HepG2 (cell line): ENCODE measurements around the gene GRIA3. TPM values are rescaled to one million over a fixed set of nuclear protein-coding genes. Genes with fewer than 3 reads are reported as not detected.

Experiments
- ATAC-seq: fragments of 200-7000 bp; cut with Tn5 transposase; 3 replicates; pipeline ENCODE4 v1.9.1; 2020; ENCODE audit warnings: mild to moderate bottlenecking, moderate library complexity
- BruUV-seq: library from RNA; stranded (reverse); fragments of 400-500 nt; replicated peaks from 2 replicates; lab custom pipeline; 2021; lab: Mats Ljungman, UMichigan
- CTCF ChIA-PET: fragments of 300-600 bp; formaldehyde crosslinking; extraction: SDS; loops from one replicate; lab custom pipeline; 2021; ENCODE audit warnings: low total read pairs, inconsistent platforms, low intra/inter-chr PET ratio; lab: Yijun Ruan, JAX
- POLR2A ChIA-PET: fragments of 350-600 bp; sonication (Branson Sonifier 250); formaldehyde crosslinking; loops from one replicate; lab custom pipeline; 2020; ENCODE audit warnings: antibody characterized with exemption, inconsistent platforms; lab: Yijun Ruan, JAX
- DNase-seq: peaks from one replicate; pipeline ENCODE4 v3.0.0-alpha.2; 2015; ENCODE audit warnings: low spot score
- FAIRE-seq: peaks from 3 replicates; lab custom pipeline; 2011; peaks lifted over from hg19 to GRCh38; lab: Jason Lieb, UNC
- H2AFZ ChIP-seq: one replicate; pipeline ENCODE4 v1.6.1; 2011; ENCODE audit warnings: low read length, inconsistent platforms
- H3K27ac ChIP-seq: fragments of 300-600 bp; 3 replicates; pipeline ENCODE4 v1.8.0; 2011; ENCODE audit warnings: mixed run types, mild to moderate bottlenecking, mixed read lengths, low read length, inconsistent platforms; ENCODE audit not compliant: insufficient read depth; ENCODE audit errors: extremely low read length
- H3K27me3 ChIP-seq, 2 experiments: fragments of 200-600 bp in 1 of 2; 2 replicates in 1 of 2; 3 replicates in 1 of 2; pipeline versions ENCODE4 v1.6.0 to v1.8.0; 2011; ENCODE audit warnings: low read length in 2 of 2, mild to moderate bottlenecking in 2 of 2, moderate library complexity in 2 of 2, inconsistent platforms in 1 of 2; ENCODE audit not compliant: insufficient read depth in 2 of 2, control insufficient read depth in 1 of 2
- H3K36me3 ChIP-seq, 2 experiments: fragments of 200-600 bp in 1 of 2; replicated peaks in 1 of 2; 2 replicates in 1 of 2; 3 replicates in 1 of 2; pipeline versions ENCODE4 v1.5.1 to v1.8.0; 2011; ENCODE audit warnings: low read length in 2 of 2, inconsistent platforms in 1 of 2; ENCODE audit not compliant: insufficient read depth in 2 of 2, control insufficient read depth in 1 of 2
- H3K4me1 ChIP-seq: 2 replicates; pipeline ENCODE4 v1.5.1; 2012; ENCODE audit warnings: low read length, inconsistent platforms; ENCODE audit not compliant: insufficient read depth
- H3K4me2 ChIP-seq: 2 replicates; pipeline ENCODE4 v1.6.0; 2011; ENCODE audit warnings: low read depth, low read length, inconsistent platforms
- H3K4me3 ChIP-seq, 3 experiments: fragments of 200-600 bp in 1 of 3; sonication (generic), shearing (Covaris generic) in 1 of 3; replicated peaks in 1 of 3; 2 replicates each; pipeline ENCODE4 v1.5.1; 2011 to 2016; ENCODE audit warnings: low read length in 3 of 3, inconsistent platforms in 2 of 3, low read depth in 2 of 3, mild to moderate bottlenecking in 2 of 3, control low read depth in 1 of 3, mixed read lengths in 1 of 3; ENCODE audit not compliant: insufficient read depth in 1 of 3
- H3K79me2 ChIP-seq: one replicate; pipeline ENCODE4 v1.6.1; 2011; ENCODE audit warnings: low read length, inconsistent platforms; ENCODE audit not compliant: insufficient read depth
- H3K9ac ChIP-seq: 2 replicates; pipeline ENCODE4 v1.6.0; 2011; ENCODE audit warnings: mild to moderate bottlenecking, low read depth, low read length, inconsistent platforms; ENCODE audit not compliant: insufficient read depth
- H3K9me3 ChIP-seq: 2 replicates; pipeline ENCODE4 v1.5.1; 2012; ENCODE audit warnings: mild to moderate bottlenecking, low read length
- H4K20me1 ChIP-seq: 2 replicates; pipeline ENCODE4 v1.6.0; 2011; ENCODE audit warnings: inconsistent platforms, mild to moderate bottlenecking, low read length, moderate library complexity; ENCODE audit not compliant: insufficient read depth
- CEBPB ChIP-seq: IDR thresholded peaks from 2 replicates; pipeline ENCODE4 v1.6.1; 2011; ENCODE audit warnings: low read depth, low read length, improper control_type of control experiment, borderline replicate concordance
- CREB1 ChIP-seq, 2 experiments: fragments of 450-650 bp in 1 of 2; IDR thresholded peaks; 2 replicates each; pipeline ENCODE4 v1.6.1; 2016 to 2017; ENCODE audit warnings: control low read depth in 1 of 2, mild to moderate bottlenecking in 1 of 2, missing compliant biosample characterization in 1 of 2, missing genetic modification characterization in 1 of 2
- FOXJ3 ChIP-seq: sonication (generic); formaldehyde crosslinking; IDR thresholded peaks from 2 replicates; pipeline ENCODE4 v1.4.0; 2020; ENCODE audit warnings: missing genetic modification reagents, mild to moderate bottlenecking, borderline replicate concordance
- HNF4A ChIP-seq: sonication (generic); formaldehyde crosslinking; IDR thresholded peaks from 2 replicates; pipeline ENCODE4 v1.4.0; 2020; ENCODE audit warnings: missing genetic modification reagents
- NR2F6 ChIP-seq, 2 experiments: IDR thresholded peaks; 2 replicates each; pipeline ENCODE4 v1.6.1; 2016; ENCODE audit warnings: antibody characterized with exemption in 1 of 2, mild to moderate bottlenecking in 1 of 2
- REXO4 ChIP-seq: sonication (generic); formaldehyde crosslinking; IDR thresholded peaks from 2 replicates; pipeline ENCODE4 v1.8.0; 2022; ENCODE audit warnings: missing genetic modification reagents, mild to moderate bottlenecking, borderline replicate concordance
- RXRB ChIP-seq: IDR thresholded peaks from 2 replicates; pipeline ENCODE4 v1.6.1; 2016; ENCODE audit warnings: borderline replicate concordance, missing genetic modification reagents, missing compliant biosample characterization
- SKI ChIP-seq: fragments of 450-650 bp; IDR thresholded peaks from one replicate; pipeline ENCODE4 v1.6.1; 2018; ENCODE audit warnings: mild to moderate bottlenecking; ENCODE audit not compliant: partially characterized antibody
- SMC3 ChIP-seq: IDR thresholded peaks from 2 replicates; pipeline ENCODE4 v1.6.1; 2011; ENCODE audit warnings: low read length, improper control_type of control experiment
- THAP11 ChIP-seq: IDR thresholded peaks from 2 replicates; pipeline ENCODE4 v1.6.1; 2016; ENCODE audit warnings: missing biosample characterization, missing genetic modification reagents
- ZBTB7B ChIP-seq: sonication (generic); formaldehyde crosslinking; IDR thresholded peaks from 2 replicates; pipeline ENCODE4 v1.4.0; 2020; ENCODE audit warnings: missing genetic modification reagents
- ZEB1 ChIP-seq: IDR thresholded peaks from 2 replicates; pipeline ENCODE4 v1.6.1; 2012; ENCODE audit warnings: mild to moderate bottlenecking, low read depth, inconsistent platforms; ENCODE audit not compliant: insufficient replicate concordance
- ZNF333 ChIP-seq: sonication (generic); formaldehyde crosslinking; IDR thresholded peaks from 2 replicates; pipeline ENCODE4 v1.4.0; 2020; ENCODE audit warnings: mild to moderate bottlenecking, missing genetic modification reagents, borderline replicate concordance
- ZNF564 ChIP-seq: sonication (generic); formaldehyde crosslinking; IDR thresholded peaks from 2 replicates; pipeline ENCODE4 v1.8.1; 2023; ENCODE audit warnings: mild to moderate bottlenecking, missing genetic modification reagents
- ZNF660 ChIP-seq: sonication (generic); formaldehyde crosslinking; IDR thresholded peaks from 2 replicates; pipeline ENCODE4 v1.5.1; 2020; ENCODE audit warnings: mild to moderate bottlenecking, low read depth, missing genetic modification reagents, borderline replicate concordance
- ZNF7 ChIP-seq: IDR thresholded peaks from 2 replicates; pipeline ENCODE4 v1.6.1; 2016; ENCODE audit warnings: missing biosample characterization, missing genetic modification reagents
- ZNF878 ChIP-seq: sonication (generic); formaldehyde crosslinking; IDR thresholded peaks from 2 replicates; pipeline ENCODE4 v1.8.1; 2023; ENCODE audit warnings: mild to moderate bottlenecking, missing genetic modification reagents, moderate library complexity
- WGBS: methylation state at CpG from one replicate; pipeline ENCODE4 v1.1.6; 2017; ENCODE audit warnings: low lambda C conversion rate; 5-methylcytosine and 5-hydroxymethylcytosine counted together
- in situ Hi-C: cut with HindIII; loops from 2 replicates; pipeline ENCODE4 v1.10.0; 2017; ENCODE audit warnings: low pct_unique_long_range_greater_than_20kb; ENCODE audit not compliant: extremely low pct_ligation_motif_present
- intact Hi-C: fragments of 100-400 bp; cut with micrococcal nuclease; formaldehyde crosslinking; loops from one replicate; pipeline ENCODE4 v1.10.0; 2022; ENCODE audit not compliant: unreplicated experiment
- polyA plus RNA-seq, 8 experiments: library from polyadenylated mRNA; depleted of rRNA in 3 of 8; stranded (reverse) in 7 of 8; unstranded in 1 of 8; fragments of >200 nt; fragmentation: Illumina TruSeq in 4 of 8; extraction: Trizol in 4 of 8; gene quantifications; 2 replicates each; pipeline versions ENCODE4 v1.2.1 to v1.2.3, GENCODE V29; 2011 to 2016; ENCODE audit warnings: low read depth in 4 of 8, missing spikeins in 1 of 8, mixed read lengths in 1 of 8; ENCODE audit not compliant: insufficient read depth in 1 of 8
- total RNA-seq, 5 experiments: library from RNA; depleted of rRNA; stranded (reverse); fragments of >200 nt; fragmentation: Illumina TruSeq; extraction: Trizol; gene quantifications; 2 replicates each; pipeline ENCODE4 v1.2.3, GENCODE V29; 2016; ENCODE audit warnings: low read depth in 1 of 5
- TF ChIP-seq, protein P1 (sequence below): sonication (generic); formaldehyde crosslinking; IDR thresholded peaks from 2 replicates; pipeline ENCODE4 v1.8.1; 2022; ENCODE audit warnings: mild to moderate bottlenecking, missing genetic modification reagents
- TF ChIP-seq, protein P2 (sequence below): sonication (generic); formaldehyde crosslinking; IDR thresholded peaks from 2 replicates; pipeline ENCODE4 v1.8.1; 2022; ENCODE audit warnings: low read depth, mild to moderate bottlenecking, missing genetic modification reagents
- TF ChIP-seq, protein P3 (sequence below): sonication (generic); formaldehyde crosslinking; IDR thresholded peaks from 2 replicates; pipeline ENCODE4 v1.5.0; 2020; ENCODE audit warnings: mild to moderate bottlenecking, missing genetic modification reagents

Gene GRIA3
- total and polyA plus RNA-seq, 2 of the 13 experiments (the other 11 are each of a cell fraction or from before 2014, with no cell fraction given) = not detected

DNA sequence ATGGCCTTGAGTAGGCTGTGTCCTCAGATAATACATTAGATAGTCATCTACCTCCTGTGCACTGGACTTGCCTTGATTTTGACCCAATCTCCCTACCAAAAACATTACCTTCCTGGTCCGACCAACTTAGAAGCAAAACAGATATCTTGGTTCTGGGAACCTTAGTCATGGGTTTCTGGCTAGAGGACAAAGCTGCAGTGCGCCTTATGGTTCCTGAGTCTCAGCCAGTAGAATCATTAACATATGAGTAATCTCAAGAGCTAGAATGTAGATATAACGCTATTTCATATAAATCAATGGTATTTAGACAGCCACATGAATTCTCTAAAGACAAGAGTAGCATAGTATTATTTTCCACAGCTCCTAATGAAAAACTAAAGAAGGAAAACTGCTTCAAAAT, 83.1 kb downstream of the GRIA3 start (continued):
- TF ChIP-seq, protein P1, sequence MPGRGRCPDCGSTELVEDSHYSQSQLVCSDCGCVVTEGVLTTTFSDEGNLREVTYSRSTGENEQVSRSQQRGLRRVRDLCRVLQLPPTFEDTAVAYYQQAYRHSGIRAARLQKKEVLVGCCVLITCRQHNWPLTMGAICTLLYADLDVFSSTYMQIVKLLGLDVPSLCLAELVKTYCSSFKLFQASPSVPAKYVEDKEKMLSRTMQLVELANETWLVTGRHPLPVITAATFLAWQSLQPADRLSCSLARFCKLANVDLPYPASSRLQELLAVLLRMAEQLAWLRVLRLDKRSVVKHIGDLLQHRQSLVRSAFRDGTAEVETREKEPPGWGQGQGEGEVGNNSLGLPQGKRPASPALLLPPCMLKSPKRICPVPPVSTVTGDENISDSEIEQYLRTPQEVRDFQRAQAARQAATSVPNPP (CRISPR knock-in tag) = no peak
- TF ChIP-seq ZBTB7B (CRISPR knock-in tag) = no peak
- TF ChIP-seq HNF4A (CRISPR knock-in tag) = no peak
- no peak for TF ChIP-seq CEBPB
- TF ChIP-seq NR2F6 (IDR thresholded peaks at IDR 0.05) = no peak
- TF ChIP-seq NR2F6 (CRISPR knock-in tag; IDR thresholded peaks at IDR 0.05) = no peak
- no peak for TF ChIP-seq ZNF878 (CRISPR knock-in tag)

DNA sequence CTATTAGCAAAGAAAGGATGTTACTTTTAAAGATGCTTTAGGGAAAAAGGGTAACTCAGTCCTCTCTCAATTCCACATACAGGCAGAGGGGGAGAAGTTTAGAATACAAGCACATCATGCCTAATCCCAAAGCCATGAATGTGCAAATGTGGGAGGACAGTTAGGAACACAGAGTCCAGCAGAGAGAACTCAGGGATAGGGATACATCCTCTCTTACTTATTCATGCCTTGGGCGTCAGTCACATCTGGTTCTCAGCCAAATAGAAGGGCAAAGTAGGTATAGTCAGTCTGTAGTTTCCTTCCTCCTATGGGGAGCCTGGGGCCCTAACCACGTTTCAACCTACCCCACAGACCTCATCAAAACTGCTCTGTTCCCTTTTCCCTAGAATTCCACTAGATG, 87.8 kb downstream of the GRIA3 start:
- no TSS peak for BruUV-seq
- no peak for DNase-seq
- TF ChIP-seq SMC3 (no peak), REXO4 (CRISPR knock-in tag) (no peak), ZNF7 (CRISPR knock-in tag) (no peak), FOXJ3 (CRISPR knock-in tag) (no peak), THAP11 (no peak), CREB1 (IDR thresholded peaks at IDR 0.05) (no peak), CREB1 (CRISPR knock-in tag; IDR thresholded peaks at IDR 0.05) (no peak), ZNF333 (CRISPR knock-in tag) (no peak), ZNF564 (CRISPR knock-in tag) (no peak), ZNF660 (CRISPR knock-in tag) (no peak), RXRB (no peak), SKI (no peak), ZEB1 (no peak)
- TF ChIP-seq, protein P2, sequence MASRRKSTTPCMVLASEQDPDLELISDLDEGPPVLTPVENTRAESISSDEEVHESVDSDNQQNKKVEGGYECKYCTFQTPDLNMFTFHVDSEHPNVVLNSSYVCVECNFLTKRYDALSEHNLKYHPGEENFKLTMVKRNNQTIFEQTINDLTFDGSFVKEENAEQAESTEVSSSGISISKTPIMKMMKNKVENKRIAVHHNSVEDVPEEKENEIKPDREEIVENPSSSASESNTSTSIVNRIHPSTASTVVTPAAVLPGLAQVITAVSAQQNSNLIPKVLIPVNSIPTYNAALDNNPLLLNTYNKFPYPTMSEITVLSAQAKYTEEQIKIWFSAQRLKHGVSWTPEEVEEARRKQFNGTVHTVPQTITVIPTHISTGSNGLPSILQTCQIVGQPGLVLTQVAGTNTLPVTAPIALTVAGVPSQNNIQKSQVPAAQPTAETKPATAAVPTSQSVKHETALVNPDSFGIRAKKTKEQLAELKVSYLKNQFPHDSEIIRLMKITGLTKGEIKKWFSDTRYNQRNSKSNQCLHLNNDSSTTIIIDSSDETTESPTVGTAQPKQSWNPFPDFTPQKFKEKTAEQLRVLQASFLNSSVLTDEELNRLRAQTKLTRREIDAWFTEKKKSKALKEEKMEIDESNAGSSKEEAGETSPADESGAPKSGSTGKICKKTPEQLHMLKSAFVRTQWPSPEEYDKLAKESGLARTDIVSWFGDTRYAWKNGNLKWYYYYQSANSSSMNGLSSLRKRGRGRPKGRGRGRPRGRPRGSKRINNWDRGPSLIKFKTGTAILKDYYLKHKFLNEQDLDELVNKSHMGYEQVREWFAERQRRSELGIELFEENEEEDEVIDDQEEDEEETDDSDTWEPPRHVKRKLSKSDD (CRISPR knock-in tag) = no peak
- TF ChIP-seq, protein P3, sequence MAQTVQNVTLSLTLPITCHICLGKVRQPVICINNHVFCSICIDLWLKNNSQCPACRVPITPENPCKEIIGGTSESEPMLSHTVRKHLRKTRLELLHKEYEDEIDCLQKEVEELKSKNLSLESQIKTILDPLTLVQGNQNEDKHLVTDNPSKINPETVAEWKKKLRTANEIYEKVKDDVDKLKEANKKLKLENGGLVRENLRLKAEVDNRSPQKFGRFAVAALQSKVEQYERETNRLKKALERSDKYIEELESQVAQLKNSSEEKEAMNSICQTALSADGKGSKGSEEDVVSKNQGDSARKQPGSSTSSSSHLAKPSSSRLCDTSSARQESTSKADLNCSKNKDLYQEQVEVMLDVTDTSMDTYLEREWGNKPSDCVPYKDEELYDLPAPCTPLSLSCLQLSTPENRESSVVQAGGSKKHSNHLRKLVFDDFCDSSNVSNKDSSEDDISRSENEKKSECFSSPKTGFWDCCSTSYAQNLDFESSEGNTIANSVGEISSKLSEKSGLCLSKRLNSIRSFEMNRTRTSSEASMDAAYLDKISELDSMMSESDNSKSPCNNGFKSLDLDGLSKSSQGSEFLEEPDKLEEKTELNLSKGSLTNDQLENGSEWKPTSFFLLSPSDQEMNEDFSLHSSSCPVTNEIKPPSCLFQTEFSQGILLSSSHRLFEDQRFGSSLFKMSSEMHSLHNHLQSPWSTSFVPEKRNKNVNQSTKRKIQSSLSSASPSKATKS = no peak

More for the DNA sequence above, 87.8 kb downstream of the GRIA3 start:
- H4K20me1 ChIP-seq = no peaks in the 10 kb centered on the region
- CTCF ChIA-PET = no interaction called here
- ATAC-seq (no peak), FAIRE-seq (no peak)
- no peak overlapping the region for H3K9ac ChIP-seq
- in situ Hi-C loops = no loop called here
- no peak overlapping the region for H2AFZ ChIP-seq
- H3K9me3 ChIP-seq = no peaks in the 10 kb centered on the region
- H3K4me1 ChIP-seq = no peaks in the 10 kb centered on the region
- POLR2A ChIA-PET = no interaction called here
- intact Hi-C loops = no loop called here
- H3K27me3 ChIP-seq = no peaks in the 10 kb centered on the region
- no peak overlapping the region for H3K4me3 ChIP-seq
- no peak overlapping the region for H3K4me2 ChIP-seq
- no peaks in the 10 kb centered on the region for H3K79me2 ChIP-seq
- WGBS = no CpG with 5 or more reads among the region's 2 CpGs
- H3K36me3 ChIP-seq = no peaks in the 10 kb centered on the region
- no peak overlapping the region for H3K27ac ChIP-seq
